A673 (cell line): ENCODE measurements around the gene UGT1A7. TPM values are rescaled to one million over a fixed set of nuclear protein-coding genes. Genes with fewer than 3 reads are reported as not detected.

Source experiments
- BruUV-seq: library from RNA; stranded (reverse); fragments of 400-500 nt; replicated peaks from 2 replicates; lab custom pipeline; 2021; lab: Mats Ljungman, UMichigan
- CTCF ChIA-PET: fragments of 300-600 bp; sonication (Branson Sonifier 250); formaldehyde crosslinking; loops from one replicate; lab custom pipeline; 2022; ENCODE audit warnings: antibody characterized with exemption; lab: Charles Lee
- POLR2A ChIA-PET: fragments of 300-600 bp; sonication (Branson Sonifier 250); formaldehyde crosslinking; loops from one replicate; lab custom pipeline; 2022; ENCODE audit warnings: antibody characterized with exemption; ENCODE audit not compliant: low non-redundant PET; lab: Charles Lee
- DNase-seq: peaks from one replicate; pipeline ENCODE4 v3.0.0-alpha.2; 2015; ENCODE audit warnings: low spot score
- H3K27ac ChIP-seq: fragments of 200-600 bp; sonication (generic); 2 replicates; pipeline ENCODE4 v1.5.1; 2016; ENCODE audit warnings: mixed run types, low read depth, mild to moderate bottlenecking, mixed read lengths, antibody characterized with exemption, low read length; ENCODE audit not compliant: poor library complexity, severe bottlenecking
- H3K27me3 ChIP-seq: fragments of 200-600 bp; sonication (generic); replicated peaks from 2 replicates; pipeline ENCODE4 v1.6.1; 2017; ENCODE audit warnings: mixed run types, low read depth, mild to moderate bottlenecking, mixed read lengths, antibody characterized with exemption, low read length; ENCODE audit not compliant: insufficient read depth, poor library complexity
- H3K36me3 ChIP-seq: fragments of 200-600 bp; sonication (generic); 2 replicates; pipeline ENCODE4 v1.6.1; 2016; ENCODE audit warnings: mixed run types, mild to moderate bottlenecking, mixed read lengths, antibody characterized with exemption, low read length; ENCODE audit not compliant: insufficient read depth, poor library complexity, severe bottlenecking
- H3K4me1 ChIP-seq: fragments of 200-600 bp; sonication (generic); 2 replicates; pipeline ENCODE4 v1.6.1; 2017; ENCODE audit warnings: mixed run types, mild to moderate bottlenecking, mixed read lengths, antibody characterized with exemption, low read length; ENCODE audit not compliant: insufficient read depth, poor library complexity, severe bottlenecking
- H3K4me3 ChIP-seq: fragments of 200-600 bp; sonication (generic); 2 replicates; pipeline ENCODE4 v1.5.1; 2016; ENCODE audit warnings: low read depth, mixed run types, mild to moderate bottlenecking, mixed read lengths, low read length; ENCODE audit not compliant: poor library complexity, severe bottlenecking
- H3K9me3 ChIP-seq: fragments of 200-600 bp; sonication (generic); 2 replicates; pipeline ENCODE4 v1.6.1; 2016; ENCODE audit warnings: mixed run types, low read depth, mild to moderate bottlenecking, mixed read lengths, antibody characterized with exemption, low read length; ENCODE audit not compliant: poor library complexity, severe bottlenecking
- EZH2 ChIP-seq: fragments of 200-600 bp; sonication (generic); IDR thresholded peaks from 2 replicates; pipeline ENCODE4 v1.6.1; 2017; ENCODE audit warnings: borderline replicate concordance, low read depth, mild to moderate bottlenecking, mixed read lengths, antibody characterized with exemption, low read length; ENCODE audit not compliant: poor library complexity, severe bottlenecking
- intact Hi-C: fragments of 100-400 bp; cut with micrococcal nuclease; formaldehyde crosslinking; loops from one replicate; pipeline ENCODE4 v1.10.0; 2022; ENCODE audit not compliant: unreplicated experiment
- total RNA-seq: library from RNA; stranded (reverse); gene quantifications from 2 replicates; pipeline ENCODE4 v1.2.3, GENCODE V29; 2021
- TF ChIP-seq, protein P1 (sequence below): fragments of 300-800, 200-600 bp; sonication (generic); conservative IDR thresholded peaks from 2 replicates; pipeline ENCODE4 v1.5.1; 2017; ENCODE audit warnings: low read depth, mild to moderate bottlenecking, antibody characterized with exemption, low read length, moderate library complexity, mixed read lengths

Gene UGT1A7
- total RNA-seq, 1 experiment from 2014 or later: not detected

DNA sequence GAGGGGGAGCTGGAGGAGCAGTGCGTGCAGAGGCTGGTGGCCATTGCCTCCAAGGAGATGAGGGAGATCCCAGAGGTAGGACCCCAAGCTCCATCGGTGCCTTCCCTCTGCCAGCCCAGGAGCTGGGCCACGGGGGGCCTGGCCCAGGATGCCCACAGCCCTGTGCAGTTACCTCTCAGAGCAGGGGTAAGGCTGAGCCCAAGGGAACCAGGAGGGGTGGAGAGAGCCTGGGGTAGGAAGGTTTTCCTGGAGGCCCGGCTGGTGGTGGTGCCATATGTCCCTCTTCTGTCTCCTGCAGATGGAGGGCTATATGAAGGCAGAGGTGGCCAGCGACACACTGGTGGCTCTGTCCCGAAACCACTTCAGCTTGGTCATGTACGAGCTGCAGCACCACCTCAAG is 107.9 kb downstream of the UGT1A7 start:
- no peak for DNase-seq
- no peaks in the 10 kb centered on the region for H3K4me1 ChIP-seq
- BruUV-seq: no TSS peak
- CTCF ChIA-PET: no interaction called here
- POLR2A ChIA-PET: no interaction called here
- H3K36me3 ChIP-seq: no peaks in the 10 kb centered on the region
- H3K27ac ChIP-seq: no peak overlapping the region
- no peaks in the 10 kb centered on the region for H3K9me3 ChIP-seq
- H3K4me3 ChIP-seq: no peak overlapping the region
- H3K27me3 ChIP-seq: no peaks in the 10 kb centered on the region
- TF ChIP-seq, protein P1, sequence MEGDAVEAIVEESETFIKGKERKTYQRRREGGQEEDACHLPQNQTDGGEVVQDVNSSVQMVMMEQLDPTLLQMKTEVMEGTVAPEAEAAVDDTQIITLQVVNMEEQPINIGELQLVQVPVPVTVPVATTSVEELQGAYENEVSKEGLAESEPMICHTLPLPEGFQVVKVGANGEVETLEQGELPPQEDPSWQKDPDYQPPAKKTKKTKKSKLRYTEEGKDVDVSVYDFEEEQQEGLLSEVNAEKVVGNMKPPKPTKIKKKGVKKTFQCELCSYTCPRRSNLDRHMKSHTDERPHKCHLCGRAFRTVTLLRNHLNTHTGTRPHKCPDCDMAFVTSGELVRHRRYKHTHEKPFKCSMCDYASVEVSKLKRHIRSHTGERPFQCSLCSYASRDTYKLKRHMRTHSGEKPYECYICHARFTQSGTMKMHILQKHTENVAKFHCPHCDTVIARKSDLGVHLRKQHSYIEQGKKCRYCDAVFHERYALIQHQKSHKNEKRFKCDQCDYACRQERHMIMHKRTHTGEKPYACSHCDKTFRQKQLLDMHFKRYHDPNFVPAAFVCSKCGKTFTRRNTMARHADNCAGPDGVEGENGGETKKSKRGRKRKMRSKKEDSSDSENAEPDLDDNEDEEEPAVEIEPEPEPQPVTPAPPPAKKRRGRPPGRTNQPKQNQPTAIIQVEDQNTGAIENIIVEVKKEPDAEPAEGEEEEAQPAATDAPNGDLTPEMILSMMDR: no peak
- TF ChIP-seq EZH2: no peak
- intact Hi-C loops: no loop called here

DNA sequence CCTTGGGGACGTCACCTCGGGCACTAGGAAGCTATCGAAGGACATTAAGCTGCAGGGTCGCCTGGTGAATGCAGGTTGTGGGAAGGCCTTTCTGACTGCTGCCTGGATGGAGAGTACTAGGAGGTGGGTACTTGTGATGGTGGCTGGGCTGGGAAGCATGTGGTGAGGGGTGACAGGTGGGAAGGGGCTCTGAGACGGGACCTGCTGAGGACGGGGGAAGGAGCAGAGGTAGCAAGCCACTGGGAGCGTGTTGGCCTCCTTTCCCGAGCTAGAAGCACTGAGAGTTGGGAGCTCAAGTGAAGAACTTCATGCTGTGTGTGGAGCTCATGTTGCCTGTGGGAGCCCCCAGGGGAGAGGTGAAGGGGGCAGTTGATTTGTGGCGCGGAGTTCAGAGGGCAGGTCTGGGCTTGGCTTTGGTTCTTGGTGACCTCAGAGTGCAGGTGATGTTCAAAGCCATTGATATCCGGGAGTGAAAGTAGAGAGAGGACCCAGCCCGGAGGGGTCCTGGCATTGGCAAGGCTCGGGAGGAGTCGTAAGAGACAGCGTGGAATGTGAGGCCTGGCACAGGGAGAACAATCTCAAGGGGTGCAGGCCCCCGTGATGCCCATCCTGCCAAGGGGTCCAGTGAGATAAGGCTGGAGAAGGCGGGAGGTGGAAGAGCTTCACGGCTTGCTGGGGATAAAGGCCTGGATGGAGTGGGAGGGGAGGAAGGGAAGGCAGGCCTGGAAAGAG is 109.6 kb downstream of the UGT1A7 start:
- TF ChIP-seq EZH2: no peak
- TF ChIP-seq, protein P1: no peak
- no peak for DNase-seq
- no peak overlapping the region for H3K27ac ChIP-seq
- BruUV-seq: no TSS peak
- H3K36me3 ChIP-seq: no peaks in the 10 kb centered on the region
- no peaks in the 10 kb centered on the region for H3K9me3 ChIP-seq
- H3K27me3 ChIP-seq: no peaks in the 10 kb centered on the region
- ChIA-PET CTCF (no interaction called here), POLR2A (no interaction called here)
- H3K4me1 ChIP-seq: no peaks in the 10 kb centered on the region
- no peak overlapping the region for H3K4me3 ChIP-seq
- intact Hi-C loops: no loop called here

DNA sequence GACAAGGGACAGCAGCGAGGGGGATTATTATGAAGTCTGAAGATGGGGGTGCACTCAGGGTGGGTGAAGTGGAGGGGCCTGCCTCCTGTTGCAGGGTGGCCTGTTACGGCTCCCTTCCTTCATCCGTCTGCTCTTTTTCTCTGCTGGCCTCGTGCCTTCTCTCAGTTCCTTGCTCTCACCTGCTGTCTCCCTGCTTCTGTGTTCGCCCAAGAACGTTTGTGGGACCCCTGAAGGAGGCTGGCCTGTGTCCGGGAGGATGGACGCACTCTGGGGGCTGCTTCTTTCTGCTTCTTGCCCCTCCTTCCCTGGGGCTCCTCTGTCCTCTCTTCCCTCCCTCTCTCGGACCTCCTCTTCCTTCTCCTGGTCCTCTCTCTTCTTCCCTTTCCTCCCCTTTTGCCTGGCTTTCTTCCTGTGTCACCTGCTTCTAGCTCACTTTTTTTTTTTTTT is 110.2 kb downstream of the UGT1A7 start:
- H3K4me1 ChIP-seq: no peaks in the 10 kb centered on the region
- no peak overlapping the region for H3K4me3 ChIP-seq
- intact Hi-C loops: no loop called here
- no peak for DNase-seq
- H3K36me3 ChIP-seq: no peaks in the 10 kb centered on the region
- BruUV-seq: no TSS peak
- no peak overlapping the region for H3K27ac ChIP-seq
- TF ChIP-seq, protein P1: no peak
- TF ChIP-seq EZH2: no peak
- POLR2A ChIA-PET: no interaction called here
- H3K9me3 ChIP-seq: no peaks in the 10 kb centered on the region
- H3K27me3 ChIP-seq: no peaks in the 10 kb centered on the region
- CTCF ChIA-PET: no interaction called here
